ENCODE data around the gene NQO2.

Gene NQO2

GRCh38 chr6:3011592-3011991 lies 11.9 kb downstream of the NQO2 start:
- TF ChIP-seq CTCF (IDR thresholded peaks at IDR 0.05; ENCODE audit: low read depth, low read length): no peak
- DNase-seq (ENCODE audit: low read depth, low spot score): no peak
- in situ Hi-C loops (cut with HindIII; ENCODE audit: low sequenced_read_pairs): no loop called here
- no peak overlapping the region for H3K4me3 ChIP-seq (ENCODE audit: low read depth, low read length)

- in situ Hi-C loops (cut with HindIII; ENCODE audit: low sequenced_read_pairs): no loop called here
- no peak overlapping the region for H3K4me3 ChIP-seq (ENCODE audit: low read depth, low read length)
- no peak for TF ChIP-seq CTCF (IDR thresholded peaks at IDR 0.05; ENCODE audit: low read depth, low read length)
- peak; percentile 57 for DNase-seq (ENCODE audit: low read depth, low spot score)
These were observed 13.8 kb downstream of the NQO2 start for GRCh38 chr6:3013486-3013885.

GRCh38 chr6:3013901-3014674 lies 14.4 kb downstream of the NQO2 start:
- in situ Hi-C loops (cut with HindIII; ENCODE audit: low sequenced_read_pairs): no loop called here
- H3K4me3 ChIP-seq (ENCODE audit: low read depth, low read length): no peak overlapping the region
- no peak for TF ChIP-seq CTCF (IDR thresholded peaks at IDR 0.05; ENCODE audit: low read depth, low read length)
- no peak for DNase-seq (ENCODE audit: low read depth, low spot score)

GRCh38 chr6:3014675-3015066 lies 15.0 kb downstream of the NQO2 start:
- no peak overlapping the region for H3K4me3 ChIP-seq (ENCODE audit: low read depth, low read length)
- no peak for DNase-seq (ENCODE audit: low read depth, low spot score)
- no peak for TF ChIP-seq CTCF (IDR thresholded peaks at IDR 0.05; ENCODE audit: low read depth, low read length)
- in situ Hi-C loops (cut with HindIII; ENCODE audit: low sequenced_read_pairs): no loop called here

GRCh38 chr6:3015144-3015543 lies 15.4 kb downstream of the NQO2 start:
- in situ Hi-C loops (cut with HindIII; ENCODE audit: low sequenced_read_pairs): no loop called here
- no peak for DNase-seq (ENCODE audit: low read depth, low spot score)
- TF ChIP-seq CTCF (IDR thresholded peaks at IDR 0.05; ENCODE audit: low read depth, low read length): no peak
- H3K4me3 ChIP-seq (ENCODE audit: low read depth, low read length): no peak overlapping the region

GRCh38 chr6:3016473-3017280 lies 17.0 kb downstream of the NQO2 start:
- H3K4me3 ChIP-seq (ENCODE audit: low read depth, low read length): no peak overlapping the region
- DNase-seq (ENCODE audit: low read depth, low spot score): no peak
- in situ Hi-C loops (cut with HindIII; ENCODE audit: low sequenced_read_pairs): no loop called here
- no peak for TF ChIP-seq CTCF (IDR thresholded peaks at IDR 0.05; ENCODE audit: low read depth, low read length)

All from astrocyte of the spinal cord (primary cell).